Measurements from ENCODE around the gene MINPP1. TPM values are rescaled to one million over a fixed set of nuclear protein-coding genes. Genes with fewer than 3 reads are reported as not detected.

MINPP1 gene
- total RNA-seq, 4 donors from 2014 or later: 11.1 to 28.4 (median 21.2) TPM

DNA sequence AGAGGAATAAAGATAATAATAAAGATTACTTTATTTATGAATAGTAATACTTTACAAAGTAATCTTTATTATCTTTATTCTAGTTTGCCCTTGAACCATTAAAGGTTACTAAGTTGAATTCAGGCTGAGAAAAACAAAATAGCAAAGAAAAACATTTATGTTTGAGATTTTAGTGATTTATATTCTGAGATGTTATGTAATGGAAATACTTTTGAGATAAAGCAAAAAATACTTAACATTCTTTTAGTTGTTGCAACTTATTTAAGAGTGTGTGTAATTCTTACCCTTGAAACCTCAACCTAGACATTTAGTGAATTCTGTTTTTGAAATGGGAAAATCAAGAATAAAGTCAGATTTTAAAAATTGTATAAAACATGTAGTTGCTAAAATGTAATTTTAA lies 40.0 kb downstream of the MINPP1 start:
- peaks cover 0 to 12% (median 5%) of the 10 kb centered on the region in 4 donors for H3K36me3 ChIP-seq
- DNase-seq: no peak
- H3K9me3 ChIP-seq: peaks cover 6 to 8% of the 10 kb centered on the region in 2 donors
- no peak for TF ChIP-seq POLR2A (IDR thresholded peaks at IDR 0.05)
- TF ChIP-seq CTCF (IDR thresholded peaks at IDR 0.05): no peak
- TF ChIP-seq EP300 (IDR thresholded peaks at IDR 0.05; ENCODE audit: low read depth): no peak
- no peak for TF ChIP-seq POLR2AphosphoS5 (IDR thresholded peaks at IDR 0.05)
- H3K27me3 ChIP-seq: no peaks in the 10 kb centered on the region
- H3K4me3 ChIP-seq: no peak overlapping the region
- H3K4me1 ChIP-seq: peaks cover 0 to 2% (median 0%) of the 10 kb centered on the region in 4 donors
- in situ Hi-C loops (cut with MboI; ENCODE audit: low pct_ligation_motif_present in 1 of 4, low pct_unique_long_range_greater_than_20kb in 1 of 4, low sequenced_read_pairs in 3 of 4) (loop anchor here (25.0 kb wide), 1 partner anchor 193 kb away; no protein-coding TSS in a partner anchor), intact Hi-C loops (cut with DNase I; ENCODE audit: low total_unique reads) (no loop called here)
- no peak overlapping the region for H3K27ac ChIP-seq

GRCh38 chr10:87545783-87546182 lies 41.1 kb downstream of the MINPP1 start:
- H3K27ac ChIP-seq: no peak overlapping the region
- TF ChIP-seq CTCF (IDR thresholded peaks at IDR 0.05): no peak
- no peak for TF ChIP-seq EP300 (IDR thresholded peaks at IDR 0.05; ENCODE audit: low read depth)
- no peak for TF ChIP-seq POLR2AphosphoS5 (IDR thresholded peaks at IDR 0.05)
- no peak for TF ChIP-seq POLR2A (IDR thresholded peaks at IDR 0.05)
- intact Hi-C loops (cut with DNase I; ENCODE audit: low total_unique reads): no loop called here
- in situ Hi-C loops (cut with MboI; ENCODE audit: low pct_ligation_motif_present in 1 of 4, low pct_unique_long_range_greater_than_20kb in 1 of 4, low sequenced_read_pairs in 3 of 4): loop anchor here (25.0 kb wide), 1 partner anchor 192 kb away; no protein-coding TSS in a partner anchor
- peaks cover 0 to 12% (median 5%) of the 10 kb centered on the region in 4 donors for H3K36me3 ChIP-seq
- WGBS, 2 donors (ENCODE audit: low coverage in 1 of 2): 68 to 79% methylated on average over 5 of the region's 5 CpGs
- H3K4me1 ChIP-seq: peaks cover 0 to 2% (median 0%) of the 10 kb centered on the region in 4 donors
- no peaks in the 10 kb centered on the region for H3K27me3 ChIP-seq
- peaks cover 6 to 8% of the 10 kb centered on the region in 2 donors for H3K9me3 ChIP-seq
- DNase-seq: no peak
- no peak overlapping the region for H3K4me3 ChIP-seq

- in situ Hi-C loops (cut with MboI; ENCODE audit: low pct_ligation_motif_present in 1 of 4, low pct_unique_long_range_greater_than_20kb in 1 of 4, low sequenced_read_pairs in 3 of 4): loop anchor here (25.0 kb wide), 1 partner anchor 191 kb away; no protein-coding TSS in a partner anchor
- H3K27me3 ChIP-seq: no peaks in the 10 kb centered on the region
- WGBS, 2 donors (ENCODE audit: low coverage in 1 of 2): 77 to 84% methylated on average over 7 of the region's 7 CpGs
- no peak overlapping the region for H3K27ac ChIP-seq
- TF ChIP-seq CTCF (IDR thresholded peaks at IDR 0.05): no peak
- TF ChIP-seq POLR2A (IDR thresholded peaks at IDR 0.05): no peak
- no peak for TF ChIP-seq POLR2AphosphoS5 (IDR thresholded peaks at IDR 0.05)
- TF ChIP-seq EP300 (IDR thresholded peaks at IDR 0.05; ENCODE audit: low read depth): no peak
- peaks cover 6 to 8% of the 10 kb centered on the region in 2 donors for H3K9me3 ChIP-seq
- H3K36me3 ChIP-seq: peaks cover 0 to 12% (median 5%) of the 10 kb centered on the region in 4 donors
- H3K4me3 ChIP-seq: no peak overlapping the region
- intact Hi-C loops (cut with DNase I; ENCODE audit: low total_unique reads): no loop called here
- DNase-seq: no peak
- H3K4me1 ChIP-seq: peaks cover 0 to 2% (median 0%) of the 10 kb centered on the region in 4 donors
These were observed 41.5 kb downstream of the MINPP1 start for GRCh38 chr10:87546210-87546609.

GRCh38 chr10:87546971-87547413 lies 42.3 kb downstream of the MINPP1 start:
- intact Hi-C loops (cut with DNase I; ENCODE audit: low total_unique reads): no loop called here
- Histone ChIP-seq H3K36me3 (peaks cover 0 to 12% (median 5%) of the 10 kb centered on the region in 4 donors), H3K27me3 (no peaks in the 10 kb centered on the region), H3K4me1 (peaks cover 0 to 2% (median 0%) of the 10 kb centered on the region in 4 donors), H3K4me3 (no peak overlapping the region), H3K9me3 (peaks cover 6 to 8% of the 10 kb centered on the region in 2 donors), H3K27ac (no peak overlapping the region)
- in situ Hi-C loops (cut with MboI; ENCODE audit: low pct_ligation_motif_present in 1 of 4, low pct_unique_long_range_greater_than_20kb in 1 of 4, low sequenced_read_pairs in 3 of 4): loop anchor here (25.0 kb wide), 1 partner anchor 190 kb away; no protein-coding TSS in a partner anchor
- no peak for DNase-seq
- WGBS, 2 donors (ENCODE audit: low coverage in 1 of 2): 92 to 100% methylated on average over 2 of the region's 2 CpGs
- no peak for TF ChIP-seq POLR2AphosphoS5 (IDR thresholded peaks at IDR 0.05)
- no peak for TF ChIP-seq EP300 (IDR thresholded peaks at IDR 0.05; ENCODE audit: low read depth)
- TF ChIP-seq CTCF (IDR thresholded peaks at IDR 0.05): no peak
- no peak for TF ChIP-seq POLR2A (IDR thresholded peaks at IDR 0.05)

Measured in transverse colon (tissue), 4 donors.